HEK293T (cell line): Measurements from ENCODE around the gene IFIT3.
"Not testable (repeated sequence)": the region's sequence is repeated elsewhere in the genome, so short reads cannot be mapped to it uniquely, and the experiment has no call there.

Experiments used
- BHLHE40 ChIP-seq: fragments of 450-650 bp; IDR thresholded peaks from 2 replicates; pipeline ENCODE4 v1.6.1; 2016; ENCODE audit warnings: mild to moderate bottlenecking, moderate library complexity, borderline replicate concordance
- ELF4 ChIP-seq: fragments of 450-650 bp; IDR thresholded peaks from 2 replicates; pipeline ENCODE4 v1.6.1; 2017; ENCODE audit warnings: antibody characterized with exemption
- FOXA1 ChIP-seq: fragments of 450-650 bp; IDR thresholded peaks from 2 replicates; pipeline ENCODE4 v1.6.1; 2016; ENCODE audit warnings: mild to moderate bottlenecking
- FOXM1 ChIP-seq: fragments of 450-650 bp; IDR thresholded peaks from 2 replicates; pipeline ENCODE4 v1.6.1; 2017; ENCODE audit warnings: mild to moderate bottlenecking, borderline replicate concordance
- HDGF ChIP-seq: fragments of 450-650 bp; IDR thresholded peaks from 2 replicates; pipeline ENCODE4 v1.6.1; 2017; ENCODE audit warnings: antibody characterized with exemption, borderline replicate concordance
- NFRKB ChIP-seq: fragments of 450-650 bp; IDR thresholded peaks from 2 replicates; pipeline ENCODE4 v1.6.1; 2016; ENCODE audit warnings: mild to moderate bottlenecking, moderate library complexity
- SP1 ChIP-seq: fragments of 450-650 bp; IDR thresholded peaks from 2 replicates; pipeline ENCODE4 v1.6.1; 2017
- SUZ12 ChIP-seq: fragments of 450-650 bp; IDR thresholded peaks from 2 replicates; pipeline ENCODE4 v1.6.1; 2016; ENCODE audit warnings: mild to moderate bottlenecking
- TARDBP ChIP-seq: fragments of 450-650 bp; IDR thresholded peaks from 2 replicates; pipeline ENCODE4 v1.6.1; 2016
- TF ChIP-seq, protein P1 (sequence below): fragments of 450-650 bp; IDR thresholded peaks from 2 replicates; pipeline ENCODE4 v1.6.1; 2016

DNA sequence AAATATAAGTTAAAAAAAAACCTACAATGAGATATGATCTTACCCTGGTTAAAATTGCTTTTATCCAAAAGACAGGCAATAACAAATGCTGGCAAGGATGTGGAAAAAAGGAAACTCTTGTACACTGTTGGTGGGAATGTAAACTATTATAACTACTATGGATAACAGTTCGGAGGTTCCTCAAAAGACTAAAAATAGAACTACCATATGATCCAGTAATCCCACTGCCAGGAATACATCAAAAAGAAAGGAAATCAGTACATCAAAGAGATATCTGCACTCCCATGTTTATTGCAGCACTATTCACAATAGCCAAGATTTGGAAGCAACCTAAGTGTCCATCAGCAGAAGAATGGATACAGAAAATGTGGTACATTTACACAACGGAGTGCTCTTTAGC lies 1.9 kb upstream of the IFIT3 start:
- not testable (repeated sequence) for TF ChIP-seq FOXM1, TARDBP, SUZ12, BHLHE40, FOXA1, SP1, NFRKB, HDGF, ELF4
- TF ChIP-seq, protein P1, sequence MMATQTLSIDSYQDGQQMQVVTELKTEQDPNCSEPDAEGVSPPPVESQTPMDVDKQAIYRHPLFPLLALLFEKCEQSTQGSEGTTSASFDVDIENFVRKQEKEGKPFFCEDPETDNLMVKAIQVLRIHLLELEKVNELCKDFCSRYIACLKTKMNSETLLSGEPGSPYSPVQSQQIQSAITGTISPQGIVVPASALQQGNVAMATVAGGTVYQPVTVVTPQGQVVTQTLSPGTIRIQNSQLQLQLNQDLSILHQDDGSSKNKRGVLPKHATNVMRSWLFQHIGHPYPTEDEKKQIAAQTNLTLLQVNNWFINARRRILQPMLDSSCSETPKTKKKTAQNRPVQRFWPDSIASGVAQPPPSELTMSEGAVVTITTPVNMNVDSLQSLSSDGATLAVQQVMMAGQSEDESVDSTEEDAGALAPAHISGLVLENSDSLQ = not testable (repeated sequence)
